8988T (cell line): Measurements from ENCODE around the gene PARP6.
A peak's percentile ranks its signal among the peaks of the same experiment; 100 is the strongest.

ENCODE experiments used
- DNase-seq: peaks from one replicate; pipeline ENCODE4 v3.0.0; 2011

PARP6 gene

DNA sequence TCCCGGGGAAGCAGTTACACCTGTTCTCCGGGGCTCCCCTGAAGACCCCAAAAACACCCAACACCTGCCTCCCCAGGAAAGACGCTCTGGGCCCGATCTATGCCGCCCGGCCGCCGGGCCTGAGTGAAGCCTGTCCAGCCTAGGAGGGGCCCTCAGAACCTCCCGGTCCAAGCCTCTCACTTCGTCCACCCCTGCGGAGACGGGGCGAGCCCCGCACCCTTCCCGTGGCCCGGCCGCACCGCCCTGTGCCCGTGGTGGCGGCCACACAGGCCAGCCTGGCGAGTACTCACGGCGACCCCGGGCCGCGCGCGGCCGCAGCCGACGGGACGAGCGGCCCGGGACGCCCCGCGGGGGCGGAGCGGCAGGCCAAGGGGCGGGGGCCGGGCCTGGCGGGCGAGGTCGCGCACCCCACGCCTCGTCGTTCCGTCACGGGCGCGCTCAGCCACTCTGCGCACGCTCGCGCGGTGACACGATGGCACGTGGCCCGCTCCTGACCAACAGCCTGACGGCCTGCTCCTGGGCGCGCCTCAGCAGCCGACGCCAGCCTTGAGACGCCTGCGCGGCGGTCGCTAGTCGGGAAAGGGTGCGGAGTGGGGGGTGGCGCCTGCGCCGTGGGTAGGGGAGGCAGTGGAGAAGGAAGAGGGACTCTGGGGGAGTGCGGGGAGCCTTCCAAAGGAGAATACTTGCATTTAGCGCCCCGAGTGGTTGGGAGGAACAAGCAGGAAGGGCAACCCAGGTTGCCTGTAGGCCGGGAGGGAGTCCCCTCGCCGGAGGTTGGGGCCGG, at the start of gene PARP6:
Gene PARP6, minus strand, starts transcription at position 342 of the 784 bp plus-strand sequence. CDS start 5,077 bp downstream, outside the sequence.
- peak; percentile 89 for DNase-seq

GRCh38 chr15:72319985-72320671, 47.8 kb upstream of the PARP6 start, which contains the start of gene CELF6:
Gene CELF6, minus strand, starts transcription at chr15:72320157. Its CDS starts 283 bp downstream, at chr15:72319874.
- peak; percentile 72 for DNase-seq

DNA sequence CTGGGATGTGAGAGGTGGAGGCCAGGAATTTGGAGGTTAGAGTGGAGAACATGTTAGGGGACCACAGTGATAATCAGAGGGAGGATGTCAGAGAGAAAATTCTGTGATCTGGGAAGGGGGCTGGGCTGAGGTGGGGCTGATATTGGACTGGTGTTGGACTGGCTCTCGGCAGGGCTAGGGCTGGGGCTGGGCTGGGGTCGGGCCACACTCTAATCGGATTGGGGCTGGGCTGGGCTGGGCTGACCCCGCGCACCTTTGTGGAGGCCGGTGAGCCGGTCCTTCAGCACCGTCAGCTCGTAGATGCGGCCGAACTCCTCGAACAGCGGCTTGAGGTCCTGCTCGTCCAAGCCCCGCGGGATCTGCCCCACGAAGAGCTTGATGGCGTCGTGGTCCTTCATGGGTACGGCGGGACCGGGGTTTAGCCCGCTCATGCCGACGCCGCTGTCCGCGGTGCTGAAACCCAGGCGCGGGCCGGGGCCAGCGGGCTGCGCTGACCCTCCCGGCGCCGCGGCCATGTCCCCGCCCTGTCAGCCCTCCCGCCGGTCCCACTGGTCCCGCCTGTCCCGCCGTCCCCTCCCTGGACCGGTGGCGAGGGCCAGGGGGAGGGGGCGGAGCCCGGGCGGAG, 47.1 kb upstream of the PARP6 start:
- DNase-seq: peak; percentile 57

DNA sequence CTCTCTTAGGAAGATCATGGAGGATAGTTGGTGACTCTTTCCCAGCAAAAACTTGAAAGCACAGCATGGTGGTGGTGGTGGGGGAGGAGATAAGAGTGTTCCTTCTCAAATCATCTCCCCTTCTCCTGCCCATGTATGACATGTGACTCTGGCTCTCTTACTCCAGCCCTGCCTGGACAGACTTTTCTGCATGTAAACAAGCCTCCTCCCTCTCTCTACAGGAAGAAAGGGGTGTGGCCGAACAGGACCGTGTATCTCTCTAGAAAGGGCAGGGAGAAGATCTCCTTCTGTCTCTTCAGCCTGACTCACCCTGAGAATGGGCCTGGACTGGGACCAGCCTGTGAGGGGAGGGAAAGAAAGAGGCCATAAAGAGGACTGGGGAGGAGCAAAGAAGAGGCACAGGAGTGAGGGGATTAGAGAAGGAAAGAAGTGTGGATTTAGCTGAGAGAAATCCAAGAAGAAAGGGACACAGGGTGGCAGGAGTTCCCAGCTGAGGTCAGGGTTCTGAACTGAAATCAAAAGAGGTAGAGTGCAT, 46.1 kb upstream of the PARP6 start:
- DNase-seq: no peak

DNA sequence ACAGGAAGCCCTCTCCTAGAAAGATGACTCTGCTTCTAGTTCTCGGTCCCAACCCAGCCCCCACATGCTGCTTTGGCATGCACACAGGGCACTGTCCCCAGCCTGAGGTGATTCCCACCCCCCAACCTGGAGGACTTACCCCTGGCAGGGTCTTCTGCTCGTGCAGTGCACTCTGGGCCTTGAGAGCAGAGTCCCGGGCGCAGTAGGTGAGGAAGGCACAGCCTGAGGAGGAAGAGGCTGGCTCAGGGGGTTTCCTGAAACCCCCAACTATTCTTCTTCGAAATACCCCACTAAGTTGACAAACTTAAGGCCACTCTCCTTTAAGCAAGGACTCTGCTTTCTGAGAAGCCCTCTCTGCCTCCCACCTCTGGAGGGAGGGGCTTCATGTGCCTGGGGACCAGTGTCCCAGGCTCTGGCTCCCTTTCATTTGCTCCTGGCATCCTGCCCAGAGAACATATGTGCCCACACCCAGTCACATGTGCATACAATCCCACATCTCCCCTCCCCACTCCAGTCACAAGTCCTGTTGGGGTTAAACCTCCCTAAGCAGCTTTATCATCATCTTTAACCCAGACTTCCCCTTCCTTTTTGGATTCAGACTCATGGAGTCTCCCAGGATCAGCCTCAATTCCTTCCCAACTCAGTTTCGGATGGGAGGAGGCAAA, 43.5 kb upstream of the PARP6 start:
- no peak for DNase-seq

DNA sequence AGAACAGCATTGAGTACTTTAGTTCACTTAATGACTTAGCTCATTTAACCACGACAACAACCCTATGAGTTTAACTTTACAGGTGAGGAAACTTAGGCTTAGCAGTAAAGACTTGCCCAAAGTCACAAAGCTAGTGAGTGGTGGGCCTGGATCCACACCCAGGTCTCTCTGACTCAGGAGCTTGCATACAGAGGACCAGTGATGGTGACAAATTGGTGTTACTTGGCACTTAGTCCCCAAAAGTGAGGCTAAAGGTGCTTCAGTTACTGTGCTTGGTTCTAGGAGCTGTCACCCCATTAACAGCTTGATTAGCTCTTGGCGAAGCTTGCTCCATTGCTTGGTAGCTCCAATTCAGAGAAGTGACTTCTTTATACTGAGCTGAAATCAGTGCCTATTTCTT, 41.5 kb upstream of the PARP6 start:
- DNase-seq: no peak

- DNase-seq: no peak
Measured at GRCh38 chr15:72313448-72313840, 41.1 kb upstream of the PARP6 start.

DNA sequence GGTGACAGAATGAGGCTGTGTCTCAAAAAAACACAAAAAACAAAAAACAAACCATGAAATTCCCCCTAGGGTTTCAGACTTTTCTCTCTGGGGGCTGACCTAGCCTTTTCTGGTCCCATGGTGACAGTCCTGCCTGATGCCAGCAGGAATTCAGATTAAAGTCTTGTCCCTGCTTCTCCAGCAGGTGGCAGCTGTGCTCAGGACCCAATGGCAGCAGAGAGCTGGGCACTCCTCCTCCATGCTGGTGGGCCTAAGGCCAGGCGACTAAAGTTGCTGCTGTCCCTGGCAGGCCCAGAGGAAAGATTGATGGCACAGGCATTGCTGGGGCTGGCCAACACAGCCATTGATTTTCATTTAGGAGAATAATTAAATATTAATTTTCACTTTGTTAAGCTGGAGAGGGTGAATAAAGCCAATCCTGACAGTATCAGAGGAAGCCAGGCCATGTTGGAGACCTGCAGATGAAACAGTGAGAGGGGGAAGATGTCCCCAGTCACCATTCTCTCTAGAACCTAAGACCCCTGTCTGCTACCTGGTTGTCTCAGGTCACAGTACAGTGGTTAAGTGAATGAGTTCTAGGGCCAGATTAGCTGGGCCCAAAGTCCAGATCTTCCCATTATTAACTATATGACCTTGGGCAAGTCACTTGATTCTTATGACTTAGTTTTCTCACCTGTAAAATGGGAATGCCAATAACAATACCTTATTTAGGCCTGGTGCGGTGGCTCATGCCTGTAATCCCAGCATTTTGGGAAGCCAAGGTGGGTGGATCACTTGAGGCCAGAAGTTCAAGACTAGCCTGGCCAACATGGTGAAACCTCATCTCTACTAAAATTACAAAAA, 40.5 kb upstream of the PARP6 start:
- peak; percentile 74 for DNase-seq

DNA sequence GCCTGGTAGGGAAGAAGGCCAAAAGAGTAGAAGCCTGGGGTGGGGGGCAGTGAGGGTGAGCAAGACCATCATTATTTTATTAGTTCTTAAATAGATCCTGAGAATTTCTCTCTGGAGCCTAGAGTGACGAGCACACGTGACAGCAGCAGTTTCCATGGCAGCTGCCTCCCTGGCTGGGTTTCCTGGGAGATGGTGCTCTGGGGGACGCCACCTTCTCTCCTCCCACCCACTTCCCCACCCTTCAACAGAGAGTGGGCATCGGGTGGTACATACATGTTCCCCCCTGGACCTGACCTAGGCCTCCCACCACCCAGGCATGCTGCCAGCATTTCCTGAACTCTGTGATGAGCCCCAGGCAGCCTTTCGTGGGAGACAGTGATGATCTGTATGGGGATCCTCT, 34.7 kb upstream of the PARP6 start:
- DNase-seq: no peak

DNA sequence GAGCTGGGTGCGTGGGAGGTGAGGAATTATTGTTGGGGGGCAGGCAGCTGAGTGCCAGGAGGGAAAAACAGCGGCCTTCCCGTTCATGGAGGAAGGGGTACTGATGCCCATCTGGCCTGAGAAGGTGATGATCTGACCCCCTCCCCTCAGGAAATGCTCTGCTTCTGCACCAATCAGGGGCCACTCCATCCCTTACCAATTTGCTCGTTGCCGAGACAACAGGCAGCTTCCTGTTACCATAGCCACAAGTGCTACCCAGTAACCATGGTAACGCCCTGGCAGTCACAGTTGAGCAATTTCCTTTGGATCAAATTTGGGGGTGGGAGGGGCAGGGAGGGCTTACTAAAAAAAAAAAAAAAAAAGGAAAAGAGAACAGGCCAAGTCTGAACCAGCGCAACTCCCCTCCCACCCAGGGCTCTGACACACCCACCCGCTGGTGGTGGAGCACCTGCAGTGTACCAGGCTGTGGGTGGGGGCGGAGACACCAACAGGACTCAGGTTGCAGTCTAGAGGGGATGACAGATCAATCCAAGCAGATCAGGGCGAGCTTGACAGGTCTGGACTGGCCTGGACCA, 33.9 kb upstream of the PARP6 start:
- no peak for DNase-seq

DNA sequence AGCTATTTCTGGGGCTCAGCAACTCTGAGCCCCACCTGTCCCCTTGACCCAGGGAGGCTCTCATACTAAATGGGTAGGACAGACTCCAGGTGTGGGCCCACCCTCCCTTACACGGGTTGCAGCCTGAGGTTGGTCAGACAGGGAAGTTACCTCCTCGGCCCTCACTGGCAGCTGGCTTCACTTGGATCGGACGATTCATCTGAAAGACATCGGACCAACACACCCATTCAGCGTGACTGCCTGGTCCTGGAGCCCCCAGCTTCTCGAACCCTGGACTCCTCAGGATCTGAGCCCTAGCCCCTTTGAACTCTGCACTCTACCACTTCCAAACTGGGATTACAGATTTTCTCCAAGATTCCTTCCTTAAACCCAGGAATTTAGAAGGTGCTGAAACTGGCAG, 32.2 kb upstream of the PARP6 start:
- no peak for DNase-seq

GRCh38 chr15:72302955-72303354, 30.6 kb upstream of the PARP6 start:
- no peak for DNase-seq

DNA sequence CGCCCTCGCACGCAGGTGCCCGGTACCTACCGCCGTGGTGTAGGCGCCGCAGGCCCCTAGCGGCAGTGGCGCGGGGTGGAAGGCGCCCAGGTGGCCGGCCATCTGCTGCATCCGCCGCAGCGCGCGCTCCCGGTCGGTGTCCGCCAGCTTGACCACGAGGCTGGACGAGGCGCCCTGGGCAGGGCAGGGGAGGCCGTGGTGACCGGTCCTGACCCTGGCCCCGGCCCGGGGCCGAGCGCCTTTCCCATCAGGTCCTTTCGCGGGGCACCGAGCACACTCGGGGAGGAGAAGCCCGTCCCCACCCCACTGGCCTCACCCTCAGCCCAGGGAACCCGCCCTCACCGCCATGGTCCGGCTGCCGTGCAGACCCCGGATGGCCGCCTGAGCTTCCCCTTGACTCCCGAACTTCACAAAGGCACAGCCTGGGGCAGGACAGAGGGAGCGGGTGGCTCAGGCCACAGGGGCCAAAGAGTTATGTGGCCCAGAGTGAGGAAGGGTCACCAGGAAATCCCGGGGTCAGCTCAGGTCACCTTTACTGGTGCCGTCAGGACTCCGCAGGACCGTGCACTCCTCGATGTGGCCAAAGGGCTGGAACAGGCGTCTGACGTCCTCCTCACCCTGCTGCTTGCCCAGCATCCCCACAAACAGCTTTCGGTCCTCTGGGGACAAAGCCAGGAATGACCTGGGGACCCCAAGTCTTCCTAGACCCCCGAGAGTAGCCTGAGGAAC, 17.4 kb upstream of the PARP6 start:
- DNase-seq: no peak

DNA sequence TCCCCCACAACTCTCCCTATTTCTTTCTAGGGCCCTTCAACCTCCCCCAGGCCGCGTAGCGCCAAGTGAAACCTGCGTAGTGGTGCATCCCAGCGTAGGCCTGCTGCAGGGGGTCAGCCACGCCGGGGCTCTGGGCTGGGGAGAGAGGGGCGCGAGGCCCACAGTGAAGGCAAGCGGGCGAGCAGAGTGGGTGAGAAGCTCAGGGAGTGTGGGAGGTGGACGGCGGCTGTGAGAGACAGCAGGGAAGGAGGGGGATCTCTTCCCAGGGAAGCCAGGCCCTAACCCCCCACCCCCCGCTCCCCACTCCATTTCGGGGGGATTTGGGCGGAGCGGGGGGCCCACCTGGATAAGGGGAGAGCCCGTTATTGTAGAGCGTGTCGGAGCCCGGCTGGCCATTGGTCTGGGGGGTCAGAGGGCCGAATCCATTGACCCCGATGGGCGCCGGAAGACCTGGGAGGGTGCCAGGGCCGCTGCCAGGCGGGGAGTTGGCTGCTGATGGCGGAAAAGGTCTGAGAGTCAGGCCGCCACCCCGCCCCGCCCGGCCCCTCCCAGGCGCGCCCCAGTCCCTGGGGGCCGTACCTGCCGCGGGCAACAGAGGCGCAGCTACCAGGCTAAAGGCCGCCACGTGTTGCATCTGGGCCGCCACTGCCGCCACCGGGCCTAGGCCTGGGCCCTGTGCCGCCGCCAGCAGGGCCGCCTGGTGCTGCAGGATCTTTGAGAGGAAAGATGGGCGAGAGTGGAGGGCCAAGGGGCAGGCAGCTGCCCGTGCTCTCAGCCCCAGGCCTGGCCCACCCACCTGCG, 16.6 kb upstream of the PARP6 start:
- DNase-seq: no peak

- peak; percentile 78 for DNase-seq
Measured at GRCh38 chr15:72285927-72286516, 13.7 kb upstream of the PARP6 start.

GRCh38 chr15:72285402-72285801, 13.0 kb upstream of the PARP6 start:
- DNase-seq: no peak

GRCh38 chr15:72284781-72285180, 12.4 kb upstream of the PARP6 start:
- DNase-seq: no peak

GRCh38 chr15:72281713-72282112, 9.4 kb upstream of the PARP6 start:
- DNase-seq: no peak

- DNase-seq: no peak
Measured at GRCh38 chr15:72280751-72281150, 8.4 kb upstream of the PARP6 start.

DNA sequence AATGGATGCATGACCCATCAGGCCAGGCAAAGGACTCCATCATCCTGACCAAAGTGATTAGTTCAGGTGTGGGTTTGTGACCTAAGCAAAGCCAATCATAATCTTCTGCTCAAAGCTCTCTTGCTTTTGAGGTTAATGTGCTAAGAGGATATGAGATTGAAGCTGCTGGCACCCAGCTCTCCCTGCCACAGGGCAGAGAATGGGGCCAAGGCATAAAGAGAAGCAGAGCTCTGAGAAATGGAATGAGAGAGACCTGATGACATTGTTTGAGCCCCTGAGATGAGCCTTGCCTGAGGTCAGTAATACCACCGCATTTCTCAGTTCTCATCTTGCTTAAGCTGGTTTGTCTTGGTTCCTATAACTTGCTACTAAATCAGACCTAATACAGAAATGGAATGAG, 6.4 kb upstream of the PARP6 start:
- no peak for DNase-seq
